Measurements from ENCODE around the gene KCNQ5. TPM values are rescaled to one million over a fixed set of nuclear protein-coding genes. Genes with fewer than 3 reads are reported as not detected.

KCNQ5 gene
- total RNA-seq, 1 experiment from 2014 or later, result not detected

DNA sequence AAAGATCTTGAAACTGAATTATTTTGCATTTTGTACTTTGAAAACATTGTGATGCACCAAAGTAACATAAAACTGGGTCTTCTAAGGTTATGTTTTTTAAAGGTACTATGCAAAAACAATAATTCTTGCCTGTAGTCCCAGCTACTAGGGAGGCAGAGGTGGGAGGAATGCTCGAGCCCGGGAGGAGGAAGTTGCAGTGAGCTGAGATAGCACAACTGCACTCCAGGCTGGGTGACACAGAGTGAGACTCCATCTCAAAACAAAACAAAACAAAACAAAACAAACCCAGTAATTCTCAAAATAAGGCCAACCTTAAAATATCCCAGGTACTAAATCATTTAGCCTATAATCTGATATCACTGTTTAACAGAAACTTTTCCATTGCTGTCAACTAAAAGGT lies 333.8 kb downstream of the KCNQ5 start:
- CTCF ChIA-PET, result no interaction called here
- H2AFZ ChIP-seq (ENCODE audit: low read depth, low read length, poor library complexity, severe bottlenecking), result no peak overlapping the region
- POLR2A ChIA-PET, result no interaction called here
- TF ChIP-seq SP1 (IDR thresholded peaks at IDR 0.05; ENCODE audit: low read depth), result no peak
- TF ChIP-seq EZH2 (IDR thresholded peaks at IDR 0.05), result no peak
- TF ChIP-seq EZH2phosphoT487 (IDR thresholded peaks at IDR 0.05; ENCODE audit: borderline replicate concordance), result no peak
- TF ChIP-seq CEBPB (IDR thresholded peaks at IDR 0.05; ENCODE audit: low read depth), result no peak
- TF ChIP-seq, protein P1, sequence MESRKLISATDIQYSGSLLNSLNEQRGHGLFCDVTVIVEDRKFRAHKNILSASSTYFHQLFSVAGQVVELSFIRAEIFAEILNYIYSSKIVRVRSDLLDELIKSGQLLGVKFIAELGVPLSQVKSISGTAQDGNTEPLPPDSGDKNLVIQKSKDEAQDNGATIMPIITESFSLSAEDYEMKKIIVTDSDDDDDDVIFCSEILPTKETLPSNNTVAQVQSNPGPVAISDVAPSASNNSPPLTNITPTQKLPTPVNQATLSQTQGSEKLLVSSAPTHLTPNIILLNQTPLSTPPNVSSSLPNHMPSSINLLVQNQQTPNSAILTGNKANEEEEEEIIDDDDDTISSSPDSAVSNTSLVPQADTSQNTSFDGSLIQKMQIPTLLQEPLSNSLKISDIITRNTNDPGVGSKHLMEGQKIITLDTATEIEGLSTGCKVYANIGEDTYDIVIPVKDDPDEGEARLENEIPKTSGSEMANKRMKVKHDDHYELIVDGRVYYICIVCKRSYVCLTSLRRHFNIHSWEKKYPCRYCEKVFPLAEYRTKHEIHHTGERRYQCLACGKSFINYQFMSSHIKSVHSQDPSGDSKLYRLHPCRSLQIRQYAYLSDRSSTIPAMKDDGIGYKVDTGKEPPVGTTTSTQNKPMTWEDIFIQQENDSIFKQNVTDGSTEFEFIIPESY (IDR thresholded peaks at IDR 0.05; ENCODE audit: extremely low read depth, insufficient replicate concordance, low read length), result no peak
- H3K36me3 ChIP-seq (ENCODE audit: control insufficient read depth in 1 of 2, insufficient read depth in 2 of 2, low read length in 2 of 2), result no peaks in the 10 kb centered on the region
- no peak overlapping the region for H3K4me3 ChIP-seq (replicated peaks in 1 of 2; ENCODE audit: low read depth in 1 of 2, low read length in 2 of 2)
- ATAC-seq, result no peak
- no peak overlapping the region for H3K9ac ChIP-seq (ENCODE audit: low read length)
- intact Hi-C loops (cut with micrococcal nuclease), result no loop called here
- H3K27me3 ChIP-seq (ENCODE audit: insufficient read depth, low read length), result peaks cover 17% of the 10 kb centered on the region
- RAD21 ChIA-PET (ENCODE audit: low non-redundant PET in 1 of 2, low total read pairs in 2 of 2, uncharacterized antibody in 2 of 2, unreplicated experiment in 2 of 2), result no interaction called here
- H3K79me2 ChIP-seq (ENCODE audit: insufficient read depth, low read length), result no peaks in the 10 kb centered on the region
- BruUV-seq (replicated peaks), result no TSS peak
- H3K9me3 ChIP-seq (ENCODE audit: control insufficient read depth in 1 of 2, insufficient read depth in 1 of 2, low read depth in 1 of 2, low read length in 2 of 2), result no peaks in the 10 kb centered on the region
- no peaks in the 10 kb centered on the region for H4K20me1 ChIP-seq (ENCODE audit: insufficient read depth)
- no peaks in the 10 kb centered on the region; the same call in 1 of the 2 replicates for H3K9me2 ChIP-seq (ENCODE audit: insufficient read depth)
- no peak for DNase-seq (ENCODE audit: low read depth, low spot score)
- no peak overlapping the region for H3K27ac ChIP-seq (ENCODE audit: low read depth, low read length)
- H3K4me1 ChIP-seq (ENCODE audit: control insufficient read depth in 1 of 2, insufficient read depth in 2 of 2, low read length in 2 of 2), result 0 out of 4 replicates have a peak, but pooled peaks cover 0 to 5% of the 10 kb centered on the region in 2 experiments
- H3K4me2 ChIP-seq (ENCODE audit: low read length), result no peak overlapping the region

DNA sequence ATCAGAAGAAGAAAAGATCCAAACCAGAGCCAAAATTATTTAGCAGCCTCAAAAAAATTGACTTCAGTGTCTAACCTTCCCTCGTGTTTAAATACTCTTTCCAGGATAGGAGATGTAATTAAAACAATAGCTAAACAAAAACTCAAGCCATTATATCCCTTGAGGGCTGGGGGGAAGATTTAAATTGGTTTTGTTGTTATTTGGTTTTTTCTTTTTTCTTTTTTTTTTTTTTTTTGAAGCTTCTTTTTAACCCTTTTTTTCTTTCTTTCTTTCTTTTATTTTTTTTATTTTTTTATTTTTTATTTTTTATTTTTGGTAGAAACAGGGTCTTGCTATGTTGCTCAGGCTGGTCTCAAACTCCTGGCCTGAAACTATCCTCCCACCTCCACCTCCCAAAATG lies 334.4 kb downstream of the KCNQ5 start:
- peaks cover 17% of the 10 kb centered on the region for H3K27me3 ChIP-seq (ENCODE audit: insufficient read depth, low read length)
- H2AFZ ChIP-seq (ENCODE audit: low read depth, low read length, poor library complexity, severe bottlenecking), result no peak overlapping the region
- H3K36me3 ChIP-seq (ENCODE audit: control insufficient read depth in 1 of 2, insufficient read depth in 2 of 2, low read length in 2 of 2), result no peaks in the 10 kb centered on the region
- H3K9me2 ChIP-seq (ENCODE audit: insufficient read depth), result no peaks in the 10 kb centered on the region; the same call in 1 of the 2 replicates
- H3K9ac ChIP-seq (ENCODE audit: low read length), result no peak overlapping the region
- intact Hi-C loops (cut with micrococcal nuclease), result no loop called here
- no TSS peak for BruUV-seq (replicated peaks)
- H3K9me3 ChIP-seq (ENCODE audit: control insufficient read depth in 1 of 2, insufficient read depth in 1 of 2, low read depth in 1 of 2, low read length in 2 of 2), result no peaks in the 10 kb centered on the region
- H4K20me1 ChIP-seq (ENCODE audit: insufficient read depth), result no peaks in the 10 kb centered on the region
- TF ChIP-seq, protein P2, sequence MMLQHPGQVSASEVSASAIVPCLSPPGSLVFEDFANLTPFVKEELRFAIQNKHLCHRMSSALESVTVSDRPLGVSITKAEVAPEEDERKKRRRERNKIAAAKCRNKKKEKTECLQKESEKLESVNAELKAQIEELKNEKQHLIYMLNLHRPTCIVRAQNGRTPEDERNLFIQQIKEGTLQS (IDR thresholded peaks at IDR 0.05), result no peak
- TF ChIP-seq JUND (IDR thresholded peaks at IDR 0.05) (no peak), CBX3 (IDR thresholded peaks at IDR 0.05; ENCODE audit: low read depth) (no peak), SP1 (IDR thresholded peaks at IDR 0.05; ENCODE audit: low read depth) (no peak), TCF7L2 (IDR thresholded peaks at IDR 0.05; ENCODE audit: borderline replicate concordance, extremely low read depth, insufficient read depth, insufficient read length) (no peak), SRF (IDR thresholded peaks at IDR 0.05; ENCODE audit: low read depth) (no peak)
- TF ChIP-seq, protein P3, sequence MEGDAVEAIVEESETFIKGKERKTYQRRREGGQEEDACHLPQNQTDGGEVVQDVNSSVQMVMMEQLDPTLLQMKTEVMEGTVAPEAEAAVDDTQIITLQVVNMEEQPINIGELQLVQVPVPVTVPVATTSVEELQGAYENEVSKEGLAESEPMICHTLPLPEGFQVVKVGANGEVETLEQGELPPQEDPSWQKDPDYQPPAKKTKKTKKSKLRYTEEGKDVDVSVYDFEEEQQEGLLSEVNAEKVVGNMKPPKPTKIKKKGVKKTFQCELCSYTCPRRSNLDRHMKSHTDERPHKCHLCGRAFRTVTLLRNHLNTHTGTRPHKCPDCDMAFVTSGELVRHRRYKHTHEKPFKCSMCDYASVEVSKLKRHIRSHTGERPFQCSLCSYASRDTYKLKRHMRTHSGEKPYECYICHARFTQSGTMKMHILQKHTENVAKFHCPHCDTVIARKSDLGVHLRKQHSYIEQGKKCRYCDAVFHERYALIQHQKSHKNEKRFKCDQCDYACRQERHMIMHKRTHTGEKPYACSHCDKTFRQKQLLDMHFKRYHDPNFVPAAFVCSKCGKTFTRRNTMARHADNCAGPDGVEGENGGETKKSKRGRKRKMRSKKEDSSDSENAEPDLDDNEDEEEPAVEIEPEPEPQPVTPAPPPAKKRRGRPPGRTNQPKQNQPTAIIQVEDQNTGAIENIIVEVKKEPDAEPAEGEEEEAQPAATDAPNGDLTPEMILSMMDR (IDR thresholded peaks at IDR 0.05 in 2 of 3, conservative IDR thresholded peaks at IDR 0.05 in 1 of 3; ENCODE audit: borderline replicate concordance in 1 of 3, insufficient read depth in 1 of 3, low read depth in 2 of 3, low read length in 2 of 3), result no peak
- TF ChIP-seq, protein P1 (IDR thresholded peaks at IDR 0.05; ENCODE audit: extremely low read depth, insufficient replicate concordance, low read length), result no peak
- ChIA-PET RAD21 (ENCODE audit: low non-redundant PET in 1 of 2, low total read pairs in 2 of 2, uncharacterized antibody in 2 of 2, unreplicated experiment in 2 of 2) (no interaction called here), CTCF (no interaction called here), POLR2A (no interaction called here)
- 0 out of 4 replicates have a peak, but pooled peaks cover 0 to 5% of the 10 kb centered on the region in 2 experiments for H3K4me1 ChIP-seq (ENCODE audit: control insufficient read depth in 1 of 2, insufficient read depth in 2 of 2, low read length in 2 of 2)
- H3K4me3 ChIP-seq (replicated peaks in 1 of 2; ENCODE audit: low read depth in 1 of 2, low read length in 2 of 2), result no peak overlapping the region
- ATAC-seq, result no peak
- H3K27ac ChIP-seq (ENCODE audit: low read depth, low read length), result no peak overlapping the region
- H3K4me2 ChIP-seq (ENCODE audit: low read length), result no peak overlapping the region
- no peak for DNase-seq (ENCODE audit: low read depth, low spot score)
- no peaks in the 10 kb centered on the region for H3K79me2 ChIP-seq (ENCODE audit: insufficient read depth, low read length)

All from HCT116 (cell line).